ENCODE data around the gene ZNF236. TPM values are rescaled to one million over a fixed set of nuclear protein-coding genes. Genes with fewer than 3 reads are reported as not detected.
A peak's percentile ranks its signal among the peaks of the same experiment; 100 is the strongest.

The ZNF236 gene
- total RNA-seq, 2 donors from 2014 or later, result 9.7 to 16.9 TPM

- Histone ChIP-seq H3K4me1 (peaks cover 3% of the 10 kb centered on the region), H3K36me3 (no peaks in the 10 kb centered on the region), H3K27ac (no peak overlapping the region), H3K9me3 (no peaks in the 10 kb centered on the region), H3K27me3 (no peaks in the 10 kb centered on the region), H3K4me3 (no peak overlapping the region), H3K9ac (ENCODE audit: low read depth in 2 of 2, low read length in 2 of 2) (no peak overlapping the region)
- intact Hi-C loops (cut with DNase I), result loop anchor here (5.0 kb wide), 2 partner anchors 112 to 182 kb away; no protein-coding TSS in a partner anchor
- peak; percentile 15 for DNase-seq
- no peak for TF ChIP-seq CTCF (IDR thresholded peaks at IDR 0.05)
These were observed 162.1 kb downstream of the ZNF236 start for GRCh38 chr18:76984193-76985155.

GRCh38 chr18:76985156-76985950 lies 163.0 kb downstream of the ZNF236 start:
- no peaks in the 10 kb centered on the region for H3K36me3 ChIP-seq
- H3K4me3 ChIP-seq, result no peak overlapping the region
- H3K9me3 ChIP-seq, result no peaks in the 10 kb centered on the region
- no peak overlapping the region for H3K27ac ChIP-seq
- intact Hi-C loops (cut with DNase I), result loop anchor here (5.0 kb wide), 1 partner anchor 113 kb away; no protein-coding TSS in a partner anchor
- peak; percentile 16 for DNase-seq
- no peak overlapping the region for H3K9ac ChIP-seq (ENCODE audit: low read depth in 2 of 2, low read length in 2 of 2)
- no peaks in the 10 kb centered on the region for H3K27me3 ChIP-seq
- TF ChIP-seq CTCF (IDR thresholded peaks at IDR 0.05), result no peak
- H3K4me1 ChIP-seq, result peaks cover 3% of the 10 kb centered on the region

- DNase-seq, result no peak
- Histone ChIP-seq H3K9ac (ENCODE audit: low read depth in 2 of 2, low read length in 2 of 2) (no peak overlapping the region), H3K27me3 (no peaks in the 10 kb centered on the region), H3K4me1 (peaks cover 3% of the 10 kb centered on the region), H3K36me3 (no peaks in the 10 kb centered on the region), H3K9me3 (no peaks in the 10 kb centered on the region), H3K4me3 (no peak overlapping the region), H3K27ac (no peak overlapping the region)
- intact Hi-C loops (cut with DNase I), result loop anchor here (5.0 kb wide), 1 partner anchor 114 kb away; no protein-coding TSS in a partner anchor
- TF ChIP-seq CTCF (IDR thresholded peaks at IDR 0.05), result no peak
These were observed 163.5 kb downstream of the ZNF236 start for GRCh38 chr18:76985951-76986236.

GRCh38 chr18:76986406-76986805 lies 164.0 kb downstream of the ZNF236 start:
- intact Hi-C loops (cut with DNase I), result loop anchor here (5.0 kb wide), 1 partner anchor 114 kb away; no protein-coding TSS in a partner anchor

More at GRCh38 chr18:76986406-76986805, 164.0 kb downstream of the ZNF236 start:
- H3K4me3 ChIP-seq, result no peak overlapping the region
- no peak for DNase-seq
- no peak overlapping the region for H3K9ac ChIP-seq (ENCODE audit: low read depth in 2 of 2, low read length in 2 of 2)
- no peaks in the 10 kb centered on the region for H3K9me3 ChIP-seq
- H3K36me3 ChIP-seq, result no peaks in the 10 kb centered on the region
- H3K27ac ChIP-seq, result no peak overlapping the region
- H3K4me1 ChIP-seq, result peaks cover under 1% of the 10 kb centered on the region
- TF ChIP-seq CTCF (IDR thresholded peaks at IDR 0.05), result no peak
- H3K27me3 ChIP-seq, result no peaks in the 10 kb centered on the region

Measured in colonic mucosa (tissue), 4 donors.